HG03060 (cell line): ENCODE data around the gene CHMP6.

ENCODE experiments used
- ATAC-seq: cut with Tn5 transposase; IDR thresholded peaks from one replicate; pipeline ENCODE4 v1.9.1; 2021; ENCODE audit warnings: low read depth, moderate number of reproducible peaks; ENCODE audit not compliant: unreplicated experiment

The CHMP6 gene

DNA sequence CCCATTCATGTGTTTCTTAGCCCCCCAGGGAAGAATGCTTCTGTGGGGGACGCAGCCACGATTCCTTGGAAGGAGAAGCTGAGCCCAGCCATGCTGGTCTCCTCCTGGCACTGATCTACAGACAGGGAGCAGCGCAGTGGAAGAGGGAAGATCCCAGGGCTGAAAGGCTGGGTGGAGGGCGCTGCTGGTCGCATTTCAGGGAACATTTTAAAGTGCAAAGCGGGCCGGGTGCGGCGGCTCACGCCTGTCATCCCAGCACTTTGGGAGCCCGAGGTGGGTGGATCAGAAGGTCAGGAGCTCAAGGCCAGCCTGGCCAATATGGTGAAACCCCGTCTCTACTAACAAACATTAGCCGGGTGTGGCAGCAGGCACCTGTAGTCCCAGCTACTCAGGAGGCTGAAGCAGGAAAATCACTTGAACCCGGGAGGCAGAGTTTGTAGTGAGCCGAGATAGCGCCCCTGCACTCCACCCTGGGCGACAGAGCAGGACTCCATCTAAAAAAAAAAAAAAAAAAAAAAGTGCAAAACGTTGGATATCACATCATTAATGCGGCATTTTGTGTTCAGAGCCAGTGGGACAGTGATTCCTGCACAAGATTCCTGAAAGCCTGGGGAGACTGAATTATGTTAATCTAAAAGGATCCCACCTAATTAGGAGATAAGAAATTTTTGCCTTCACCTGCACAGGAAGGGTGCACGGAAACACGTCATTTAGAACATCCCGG, 558 bp upstream of the CHMP6 start:
- no peak for ATAC-seq

DNA sequence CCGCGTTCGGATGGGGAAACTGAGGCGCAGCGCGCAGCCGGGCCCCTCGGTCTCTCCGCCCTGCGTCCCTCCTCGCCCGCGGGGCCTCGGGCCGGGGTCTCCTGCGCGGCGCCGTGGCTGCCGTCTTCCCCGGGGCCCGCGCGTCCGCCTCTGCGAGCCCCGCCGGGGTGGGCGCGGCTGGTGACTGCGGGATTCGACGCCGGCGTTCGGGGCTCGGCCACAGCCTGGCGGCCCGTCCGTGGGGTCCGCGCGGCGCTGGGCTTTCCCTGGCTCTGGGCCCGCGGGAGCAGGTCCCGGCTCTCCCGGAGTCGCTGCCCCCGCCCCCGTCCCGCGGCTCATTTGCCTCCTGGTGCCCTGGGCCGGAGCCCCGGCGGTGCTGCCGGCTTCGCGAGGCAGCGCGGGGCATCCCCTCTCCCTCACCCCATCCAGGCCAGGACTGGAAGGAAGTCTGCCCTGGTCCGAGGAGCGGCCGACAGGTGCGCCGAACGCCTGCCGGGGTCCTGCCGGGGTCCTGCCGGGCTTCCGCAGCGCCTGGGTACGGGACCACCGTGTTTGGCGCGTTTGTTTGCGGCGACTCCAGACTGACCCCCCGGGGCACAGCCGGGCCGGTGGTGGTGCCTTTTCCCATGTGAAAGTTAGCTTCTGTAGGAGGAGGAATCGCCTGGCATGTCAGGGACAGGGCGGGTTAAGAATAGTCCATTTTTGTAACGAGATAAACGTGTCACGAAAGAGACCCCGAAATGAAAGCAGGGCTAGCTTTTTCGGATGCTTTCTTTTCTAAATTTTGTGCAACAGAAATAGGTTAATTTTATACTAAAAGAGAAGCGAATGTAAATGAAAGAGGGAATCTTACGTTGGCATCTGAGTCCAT, 671 bp downstream of the CHMP6 start:
- ATAC-seq: no peak

DNA sequence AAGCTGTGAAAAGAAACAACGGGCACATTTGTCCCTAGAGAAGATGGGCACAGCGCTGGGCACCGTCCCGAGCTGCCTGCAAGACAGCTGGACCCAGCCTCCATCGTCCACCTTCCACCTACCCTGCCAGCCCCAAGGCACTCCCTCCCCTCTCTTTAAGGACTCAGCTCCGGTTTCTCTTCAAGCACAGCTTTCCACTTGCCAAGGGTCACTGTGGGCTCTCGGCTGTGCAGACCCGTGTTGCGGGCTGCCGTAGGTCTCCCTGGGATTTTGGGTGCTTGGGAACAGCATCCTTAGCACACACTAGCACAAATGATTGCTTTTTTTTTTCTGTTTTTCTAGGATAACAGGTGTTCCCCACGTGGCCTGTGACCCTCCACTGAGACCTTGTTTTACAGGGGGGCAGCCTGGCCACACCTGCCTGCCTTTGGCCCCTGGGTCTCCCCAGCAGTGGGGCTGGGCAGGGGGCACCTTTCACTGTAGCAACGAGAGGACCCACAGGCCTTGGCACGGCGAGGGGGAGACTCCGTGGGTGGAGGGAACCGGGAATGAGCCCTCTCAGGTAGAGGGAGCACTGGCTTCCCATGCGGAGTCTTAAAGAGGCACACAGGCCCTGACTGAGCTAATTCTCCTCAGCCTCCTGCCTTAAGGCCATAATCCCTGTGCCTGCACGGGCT, 1.4 kb downstream of the CHMP6 start:
- no peak for ATAC-seq

DNA sequence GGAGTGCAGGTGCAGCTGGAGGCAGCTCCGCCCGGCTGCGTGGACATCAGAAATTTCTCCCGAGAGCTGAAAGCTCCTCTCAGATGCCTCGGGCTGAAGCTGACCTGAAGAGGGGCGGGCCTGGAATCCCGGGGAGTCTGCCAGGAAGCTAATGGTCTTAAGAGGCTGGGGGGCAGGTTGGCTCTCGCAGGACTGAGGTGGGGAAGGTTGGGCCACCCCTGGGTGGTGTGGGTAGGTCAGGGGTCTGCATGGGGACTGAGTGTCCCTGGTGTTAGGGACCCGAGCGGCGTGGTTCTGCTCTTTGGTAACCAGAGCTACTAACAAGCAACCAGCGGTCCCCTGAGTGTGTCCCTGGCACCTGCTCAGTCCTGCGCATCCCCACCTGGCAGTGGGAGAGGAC, 3.5 kb downstream of the CHMP6 start:
- ATAC-seq: no peak

DNA sequence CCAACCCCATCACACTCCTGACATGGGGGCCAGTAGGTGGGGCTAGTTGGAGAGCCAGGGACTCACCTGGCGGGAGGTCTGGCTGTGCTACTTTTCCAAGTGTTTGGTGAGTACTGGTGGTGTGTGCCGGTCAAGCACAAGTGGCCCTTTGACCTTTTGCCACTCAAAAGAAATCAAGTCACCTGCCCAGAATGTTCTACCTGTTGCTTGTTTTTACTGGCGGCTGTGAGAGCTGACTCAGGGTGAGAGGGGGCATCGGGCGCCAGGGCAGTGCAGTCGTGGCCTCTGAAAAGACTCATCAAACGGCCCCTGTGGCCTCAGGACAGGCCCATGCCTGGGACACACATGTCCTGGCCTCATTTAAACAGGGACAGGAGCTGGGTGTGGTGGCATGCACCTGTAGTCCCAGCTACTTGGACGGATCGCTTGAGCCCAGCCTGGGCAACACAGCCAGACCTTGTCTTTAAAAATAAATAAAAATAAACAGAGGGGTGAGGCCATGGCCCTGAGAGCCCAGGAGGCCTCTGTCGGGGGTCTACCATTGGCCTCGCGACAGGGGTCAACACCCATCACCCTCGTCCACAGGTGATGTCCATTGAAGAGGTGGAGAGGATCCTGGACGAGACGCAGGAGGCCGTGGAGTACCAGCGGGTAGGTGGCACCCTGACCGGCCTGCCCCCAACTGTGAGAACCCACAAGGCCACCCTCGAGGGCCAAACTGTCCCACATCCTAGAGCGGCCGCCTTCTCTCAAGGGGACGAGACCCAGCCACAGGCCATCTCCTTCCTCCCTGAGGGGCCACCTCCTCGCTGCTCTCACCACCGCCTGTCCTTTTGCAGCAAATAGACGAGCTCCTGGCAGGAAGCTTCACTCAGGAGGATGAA, 5.0 kb downstream of the CHMP6 start:
- no peak for ATAC-seq

DNA sequence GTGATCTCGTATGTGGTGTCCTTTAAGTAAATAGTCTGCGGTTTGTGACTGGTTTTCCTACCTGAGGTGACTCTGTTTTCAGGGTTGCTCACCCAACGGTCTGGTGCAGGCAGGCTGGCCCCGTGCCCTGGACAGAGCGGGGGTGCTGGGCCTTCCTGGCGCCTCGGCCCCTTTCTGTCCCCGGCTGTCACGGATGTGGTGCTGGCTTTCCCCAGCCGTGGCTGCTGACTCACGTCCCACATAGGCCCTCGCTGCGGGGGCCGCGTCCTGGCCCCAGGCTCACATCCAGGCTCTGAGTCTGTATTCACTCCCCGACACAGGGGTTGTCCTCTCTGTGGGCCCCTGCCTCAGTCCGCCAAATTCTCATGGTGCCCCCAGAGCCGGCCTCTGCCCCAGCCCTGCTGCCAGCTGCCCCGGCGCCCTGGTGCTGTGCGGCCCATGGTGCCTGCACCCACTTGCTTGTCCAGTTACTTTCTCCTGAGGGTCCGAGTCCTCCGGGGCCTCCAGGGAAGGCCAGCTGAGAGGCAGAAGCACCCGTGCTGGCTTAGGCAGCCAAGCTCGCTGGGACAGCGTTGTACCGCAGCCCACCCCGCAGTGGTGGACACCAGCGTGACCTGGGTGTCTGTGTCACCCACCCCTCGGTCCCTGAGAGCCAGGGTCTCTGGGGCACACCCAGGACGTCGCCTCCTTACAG, 5.9 kb downstream of the CHMP6 start:
- no peak for ATAC-seq

DNA sequence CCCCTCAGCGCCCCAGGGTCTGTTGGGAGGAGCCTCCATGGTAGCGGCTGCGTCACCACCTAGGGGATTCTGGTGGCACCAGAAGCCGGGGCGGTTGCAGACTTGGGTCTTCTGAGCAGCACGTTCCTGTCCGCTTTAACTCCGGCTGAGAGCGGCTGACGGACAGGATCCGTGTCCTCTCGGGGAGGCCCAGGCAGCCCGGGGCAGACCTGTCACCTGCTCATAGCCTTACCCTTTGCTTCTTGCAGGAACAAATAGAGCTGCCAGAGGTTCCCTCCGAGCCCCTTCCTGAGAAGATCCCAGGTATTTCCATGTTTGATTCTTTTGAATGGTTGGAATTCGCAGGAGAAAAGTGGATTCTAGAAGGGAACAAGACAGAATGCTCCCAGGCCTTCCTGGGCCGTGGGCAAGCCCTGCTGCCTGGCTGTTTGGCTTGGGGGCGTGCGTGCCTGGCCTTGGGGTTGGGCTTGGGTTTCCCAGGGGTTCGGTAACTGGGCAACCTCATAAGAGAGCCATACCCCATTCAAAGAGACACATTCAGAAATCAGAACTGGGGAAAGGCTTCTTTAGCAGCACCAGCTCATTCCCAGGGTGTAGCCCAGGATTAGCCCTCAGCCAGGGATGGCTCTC, 6.6 kb downstream of the CHMP6 start:
- no peak for ATAC-seq

DNA sequence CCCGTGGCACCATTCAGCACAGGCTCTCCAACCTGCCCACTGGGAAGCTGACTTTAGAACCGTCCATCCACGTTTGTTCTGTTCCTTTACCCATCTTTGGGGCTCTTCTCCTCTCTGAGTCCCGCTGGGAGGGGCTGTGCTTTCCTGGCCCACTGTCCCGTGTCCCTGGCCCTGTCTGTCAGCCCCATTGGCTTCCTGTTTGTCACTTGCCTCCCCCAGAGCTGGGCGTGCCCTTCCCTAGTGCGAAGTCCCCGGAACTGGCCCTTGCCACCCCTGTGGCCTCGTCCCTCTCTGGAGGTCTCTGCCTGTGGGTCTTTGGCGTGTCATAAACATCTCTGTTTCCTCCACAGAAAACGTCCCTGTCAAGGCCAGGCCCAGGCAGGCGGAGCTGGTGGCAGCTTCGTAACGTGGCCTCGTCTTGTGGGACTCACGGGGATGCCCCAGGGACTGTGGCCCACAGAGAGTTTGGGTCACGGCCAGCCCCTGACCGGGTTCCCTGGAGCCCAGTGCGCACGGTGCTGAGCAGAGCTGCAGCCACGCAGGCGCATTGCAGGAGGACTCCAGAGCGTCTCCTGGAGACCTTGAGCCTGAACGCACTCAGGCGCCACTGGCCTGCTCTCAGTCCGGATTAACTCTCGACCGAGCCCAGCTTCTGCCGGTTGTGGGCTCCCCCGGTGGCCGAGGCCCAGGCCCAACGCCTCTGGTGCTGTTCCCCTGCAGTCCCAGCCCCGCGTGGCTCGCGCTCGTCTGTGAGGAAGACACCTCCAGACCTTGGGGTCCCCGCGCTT, 7.3 kb downstream of the CHMP6 start:
- ATAC-seq: no peak

DNA sequence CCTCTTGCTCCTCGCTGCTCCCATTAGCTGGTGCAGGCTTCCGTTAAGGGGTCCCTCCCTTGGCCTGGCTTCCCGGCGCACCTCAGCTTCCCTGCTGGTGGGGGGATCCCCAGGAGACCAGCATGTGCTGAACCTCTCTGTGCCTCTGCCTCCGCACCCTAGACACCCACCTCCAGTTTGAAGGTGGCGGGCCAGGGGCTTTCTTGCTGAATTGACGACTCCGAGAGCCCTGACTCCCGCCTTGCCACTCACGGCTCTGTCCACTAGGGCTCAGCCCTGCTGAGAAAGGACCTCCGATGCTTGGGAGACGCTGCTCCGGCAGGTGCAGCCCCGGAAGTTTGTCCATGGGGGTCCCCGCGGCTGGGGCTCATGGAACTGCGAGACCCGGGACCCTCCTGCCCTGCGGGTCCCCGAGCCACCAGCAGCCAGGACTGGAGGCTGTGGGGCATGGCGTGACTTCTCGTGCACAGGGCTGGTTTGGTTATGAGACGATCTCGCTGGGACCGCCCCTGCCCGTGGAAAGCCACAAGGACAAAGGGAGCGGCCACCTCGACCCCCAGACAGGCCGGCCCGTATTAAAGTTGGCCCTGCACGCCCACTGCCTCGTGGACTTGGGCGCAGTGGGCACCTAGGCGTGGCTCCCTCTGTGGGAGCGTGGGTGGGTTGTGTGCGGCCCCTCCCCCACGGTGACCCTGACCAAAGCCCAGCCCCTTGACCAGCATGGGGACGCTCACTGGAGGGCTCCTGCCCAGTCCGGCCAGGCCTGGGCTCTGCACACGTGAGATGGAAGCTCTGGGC, 8.1 kb downstream of the CHMP6 start:
- no peak for ATAC-seq

DNA sequence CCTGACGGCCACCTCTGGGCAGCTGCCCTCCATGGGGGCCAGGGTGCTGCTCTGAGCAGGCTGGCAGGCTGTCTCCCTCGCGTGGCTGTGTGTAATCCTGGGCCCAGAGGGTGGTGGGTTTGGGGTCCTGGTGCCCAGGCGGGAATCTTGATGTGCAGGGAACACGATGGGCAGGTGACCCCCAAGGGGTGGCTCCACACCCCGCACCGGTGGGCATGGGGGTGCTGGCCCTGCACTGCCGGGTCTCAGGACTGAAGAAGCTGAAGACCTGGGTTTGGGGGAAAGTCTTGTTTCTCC, 8.6 kb downstream of the CHMP6 start:
- ATAC-seq: no peak

DNA sequence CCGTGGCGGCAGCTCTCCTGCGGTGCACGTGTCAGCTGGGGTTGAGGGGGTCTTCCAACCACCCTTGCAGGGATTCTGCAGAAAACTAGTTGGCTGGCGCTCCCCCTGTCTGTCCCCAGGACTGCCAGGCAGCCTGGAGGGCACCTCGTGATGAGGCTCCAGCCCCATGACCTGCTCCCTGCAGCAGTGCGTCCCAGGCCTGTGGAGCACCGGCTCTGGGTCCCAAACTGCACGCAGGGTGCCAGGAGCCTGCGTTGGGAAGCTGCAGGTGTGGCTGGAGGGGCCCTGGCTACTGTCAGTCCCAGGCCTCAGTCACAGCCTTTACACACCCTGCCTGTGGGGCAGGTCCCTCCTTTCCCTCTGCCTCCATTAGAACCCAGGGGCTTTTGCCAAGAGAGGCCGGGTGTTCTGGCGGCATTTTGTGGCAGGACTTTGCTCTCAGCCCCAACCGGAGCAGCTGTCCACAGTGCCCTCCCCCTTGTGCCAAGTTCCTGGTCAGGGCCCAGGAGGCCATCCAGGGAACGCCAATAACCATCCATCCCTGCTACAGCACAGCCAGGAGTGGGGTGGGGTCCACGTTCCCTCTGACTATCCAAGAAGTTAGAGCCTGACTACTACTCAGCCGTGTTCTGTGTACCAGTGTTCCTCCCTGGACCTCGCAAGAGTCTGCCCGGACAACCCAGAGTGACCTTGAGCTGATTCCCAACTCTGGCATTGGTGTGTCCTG, 9.2 kb downstream of the CHMP6 start:
- no peak for ATAC-seq

DNA sequence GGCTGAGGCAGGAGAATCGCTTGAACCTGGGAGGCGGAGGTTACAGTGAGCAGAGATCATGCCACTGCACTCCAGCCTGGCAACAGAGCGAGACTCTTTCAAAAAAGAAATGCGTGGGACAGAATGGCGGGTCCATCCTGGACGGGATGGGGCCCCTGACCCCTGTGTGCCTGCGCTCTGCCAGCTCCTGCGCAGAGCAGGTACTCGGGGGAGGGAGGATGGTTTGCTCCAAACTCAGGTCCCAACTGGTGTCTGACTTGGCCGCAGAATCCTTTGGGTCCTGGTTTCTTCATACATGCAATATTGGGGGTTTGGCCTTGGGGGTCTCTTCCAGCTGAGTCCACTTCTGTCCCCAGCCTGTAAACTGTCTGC, 10.4 kb downstream of the CHMP6 start:
- no peak for ATAC-seq

DNA sequence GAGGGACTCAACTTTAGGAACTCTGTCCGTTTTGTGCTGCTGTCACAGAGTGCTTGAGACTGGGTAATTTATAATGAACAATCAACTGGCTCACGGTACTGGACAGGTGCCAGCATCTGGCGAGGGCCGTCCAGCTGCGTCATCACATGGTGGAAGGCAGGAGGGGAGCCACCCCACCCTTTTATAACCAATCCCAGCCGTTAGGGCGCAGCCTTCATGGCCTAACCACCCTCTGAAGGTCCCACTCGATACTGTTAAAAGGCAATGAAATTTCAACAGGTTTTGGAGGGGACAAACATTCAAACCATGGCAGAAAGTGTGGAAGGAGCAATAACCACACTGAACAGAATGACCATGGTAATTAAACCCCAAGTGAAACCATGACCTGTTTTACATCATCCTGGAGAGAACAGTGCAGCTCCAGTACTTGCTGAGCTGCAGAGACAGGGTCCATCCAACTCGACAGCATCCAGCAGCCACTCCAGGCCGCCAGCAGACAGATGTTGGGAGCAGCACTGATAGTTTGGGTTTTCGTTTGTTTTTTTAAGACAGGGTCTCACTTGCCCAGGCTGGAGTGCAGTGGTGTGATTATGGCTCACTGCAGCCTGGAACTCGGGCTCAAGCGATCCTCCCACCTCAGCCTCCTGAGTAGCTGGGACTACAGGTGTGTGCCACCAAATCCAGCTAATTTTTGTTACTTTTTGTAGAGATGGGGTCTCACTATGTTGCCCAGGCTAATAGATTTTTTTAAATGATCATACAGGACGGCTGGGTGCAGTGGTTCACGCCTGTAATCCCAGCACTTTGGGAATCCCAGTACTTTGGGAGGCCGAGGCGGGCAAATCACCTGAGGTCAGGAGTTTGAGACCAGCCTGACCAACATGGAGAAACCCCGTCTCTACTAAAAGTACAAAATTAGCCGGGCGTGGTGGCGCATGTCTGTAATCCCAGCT, 11.0 kb downstream of the CHMP6 start:
- no peak for ATAC-seq

DNA sequence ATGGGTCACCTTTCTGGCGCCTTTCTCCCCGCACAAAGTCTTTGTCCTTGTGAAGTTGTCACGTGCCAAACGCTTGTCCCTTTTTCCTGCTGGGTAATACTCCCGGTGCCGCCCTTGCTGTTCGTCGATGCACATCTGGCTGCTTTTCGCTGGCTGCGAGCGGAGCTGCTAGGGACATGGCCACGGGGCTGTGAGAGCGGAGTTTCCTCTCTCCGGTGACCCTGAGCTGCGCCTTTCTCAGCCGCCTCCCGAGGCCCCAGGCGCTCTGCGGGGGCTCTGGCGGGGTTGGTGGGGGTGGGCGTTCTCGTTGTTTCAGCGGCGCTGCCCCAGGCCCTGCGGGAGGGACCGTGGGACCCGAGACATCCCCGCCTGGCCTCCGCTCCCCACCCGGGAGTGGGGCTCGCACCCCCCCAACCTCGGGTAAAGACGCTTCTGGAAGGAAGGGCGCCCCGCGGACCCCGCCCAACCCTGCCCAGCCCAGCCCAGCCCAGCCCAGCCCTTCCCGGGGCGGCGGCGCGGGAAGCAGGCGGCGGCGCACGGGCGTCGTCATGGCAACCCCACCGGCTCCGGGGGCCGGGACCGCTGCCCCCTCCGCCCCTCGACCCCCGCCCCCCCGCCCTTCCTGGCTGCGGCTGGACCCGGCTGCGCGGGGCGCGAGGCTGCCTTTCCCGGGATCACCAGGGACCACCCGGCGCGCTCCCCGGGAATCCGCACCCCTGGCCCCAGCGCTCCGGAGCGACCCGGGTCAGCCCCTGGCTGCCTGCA, 12.3 kb downstream of the CHMP6 start:
- no peak for ATAC-seq

DNA sequence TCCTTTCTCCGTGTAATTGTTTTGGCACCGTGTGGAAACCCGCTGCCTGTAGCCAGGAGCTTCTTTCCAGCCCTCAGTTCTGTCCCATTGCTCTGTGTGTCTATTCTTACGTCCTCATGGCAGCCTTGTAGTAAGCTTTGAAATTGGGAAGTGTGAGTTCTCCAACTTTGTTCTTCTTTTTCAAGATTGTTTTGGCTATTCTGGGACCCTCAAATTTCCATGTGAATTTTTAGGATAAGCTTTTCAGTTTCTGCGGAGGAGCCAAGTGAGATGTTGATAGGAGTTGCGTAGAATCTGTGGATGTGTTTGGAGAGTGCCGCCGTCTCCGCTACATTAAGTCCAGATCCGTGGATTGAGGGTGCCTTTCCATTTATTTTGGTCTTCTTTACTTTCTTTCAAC, 15.2 kb downstream of the CHMP6 start:
- no peak for ATAC-seq

DNA sequence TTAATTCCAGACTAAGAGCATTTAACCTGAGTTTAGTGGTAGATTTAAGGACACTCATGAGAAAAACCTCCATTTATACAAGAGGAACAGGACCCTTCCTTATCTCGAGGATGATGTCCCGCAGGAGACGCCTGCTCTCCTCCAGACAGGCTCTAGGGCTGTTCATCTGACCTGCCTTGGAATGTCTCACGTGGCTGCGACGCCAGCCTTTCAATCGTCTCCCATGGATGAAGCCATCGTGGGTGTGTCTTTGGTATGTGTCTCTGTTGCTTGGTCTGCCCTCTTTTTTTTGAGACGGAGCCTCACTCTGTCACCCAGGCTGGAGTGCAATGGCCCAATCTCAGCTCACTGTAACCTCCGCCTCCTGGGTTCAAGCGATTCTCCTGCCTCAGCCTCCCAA, 16.5 kb downstream of the CHMP6 start:
- no peak for ATAC-seq
